NCI-H460 (cell line): ENCODE data around the gene KIAA0586. TPM values are rescaled to one million over a fixed set of nuclear protein-coding genes. Genes with fewer than 3 reads are reported as not detected.
"Not testable (repeated sequence)": the region's sequence is repeated elsewhere in the genome, so short reads cannot be mapped to it uniquely, and the experiment has no call there.

Experiments used
- DNase-seq: peaks from one replicate; pipeline ENCODE4 v3.0.0-alpha.2; 2016; ENCODE audit warnings: low read depth; ENCODE audit errors: extremely low read depth
- polyA plus RNA-seq: library from polyadenylated mRNA; depleted of rRNA; stranded (reverse); fragments of >200 nt; gene quantifications from 2 replicates; pipeline ENCODE4 v1.2.3, GENCODE V29; 2014; cell fraction: nucleus; rRNA removed
- total RNA-seq: library from RNA; depleted of rRNA; stranded (reverse); fragments of >200 nt; shearing (Covaris generic); gene quantifications from 2 replicates; pipeline ENCODE4 v1.2.3, GENCODE V29; 2014; rRNA removed

KIAA0586 gene
- 23.6 and 27.2 TPM in 2 replicates for total RNA-seq
- 18.0 and 19.6 TPM in 2 replicates for polyA plus RNA-seq

- DNase-seq: peak; percentile 99
Measured at GRCh38 chr14:58427281-58428117, at the start of gene KIAA0586, which contains the start of gene TIMM9. KIAA0586 (plus strand) TSS chr14:58427719; CDS start chr14:58428265, 546 bp downstream. TIMM9 (minus strand) TSS chr14:58427531; CDS start chr14:58411945, 15,586 bp downstream.

DNA sequence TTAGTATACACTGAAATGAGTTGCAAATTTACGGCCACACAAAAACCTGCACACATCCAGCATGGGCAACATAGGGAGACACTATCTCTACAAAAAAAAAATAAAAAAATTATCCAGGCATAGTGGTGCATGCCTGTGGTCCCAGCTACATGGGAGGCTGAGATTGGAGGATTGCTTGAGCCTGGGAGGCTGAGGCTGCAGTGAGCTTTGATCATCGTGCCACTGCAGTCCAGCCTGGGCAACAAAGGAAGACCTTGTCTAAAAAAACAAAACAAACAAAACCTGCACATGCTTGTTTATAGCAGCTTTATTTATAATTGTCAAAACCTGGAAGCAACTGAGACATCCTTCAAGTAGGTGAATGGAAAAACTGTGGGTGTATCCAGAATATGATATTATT, 36.7 kb upstream of the KIAA0586 start:
- no peak for DNase-seq

DNA sequence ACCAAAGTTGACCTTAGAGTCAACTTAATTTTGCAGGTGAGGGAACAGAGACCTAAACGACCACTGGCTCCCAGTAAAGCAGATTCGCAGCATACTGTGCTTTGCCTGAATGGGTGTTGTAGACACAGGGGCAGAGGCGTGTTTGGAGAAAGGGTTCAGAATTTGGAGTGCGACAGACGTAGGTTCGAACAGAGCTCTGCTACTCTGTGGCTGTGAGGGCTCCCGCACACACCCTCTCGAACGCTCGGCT, 32.0 kb upstream of the KIAA0586 start:
- no peak for DNase-seq

- peak; percentile 67 for DNase-seq
Measured at GRCh38 chr14:58395812-58396788, 31.4 kb upstream of the KIAA0586 start, which contains the start of gene TOMM20L. TOMM20L (plus strand) TSS chr14:58395930; CDS start chr14:58395958, 28 bp downstream.

GRCh38 chr14:58397156-58397555, 30.4 kb upstream of the KIAA0586 start:
- DNase-seq: no peak

DNA sequence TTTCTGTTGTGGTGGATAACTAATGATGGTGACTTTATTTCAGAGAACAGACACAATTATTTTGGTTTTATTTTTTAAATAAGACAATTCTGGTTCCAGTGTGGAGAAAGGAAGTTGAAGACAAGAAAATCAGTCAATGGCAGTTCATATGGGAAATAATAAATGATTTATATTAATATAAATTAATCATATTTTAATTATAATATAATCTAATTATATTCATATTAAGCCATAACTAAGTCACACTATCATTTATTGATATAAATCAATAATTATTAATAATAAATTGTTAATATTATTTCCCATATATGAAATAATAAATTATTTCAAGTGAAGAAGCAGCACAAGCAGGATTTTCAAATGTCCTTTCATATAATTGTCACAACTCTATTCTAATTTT, 29.0 kb upstream of the KIAA0586 start:
- DNase-seq: no peak

- no peak for DNase-seq
Measured at GRCh38 chr14:58398895-58399294, 28.6 kb upstream of the KIAA0586 start.

GRCh38 chr14:58401587-58401986, 25.9 kb upstream of the KIAA0586 start:
- no peak for DNase-seq

DNA sequence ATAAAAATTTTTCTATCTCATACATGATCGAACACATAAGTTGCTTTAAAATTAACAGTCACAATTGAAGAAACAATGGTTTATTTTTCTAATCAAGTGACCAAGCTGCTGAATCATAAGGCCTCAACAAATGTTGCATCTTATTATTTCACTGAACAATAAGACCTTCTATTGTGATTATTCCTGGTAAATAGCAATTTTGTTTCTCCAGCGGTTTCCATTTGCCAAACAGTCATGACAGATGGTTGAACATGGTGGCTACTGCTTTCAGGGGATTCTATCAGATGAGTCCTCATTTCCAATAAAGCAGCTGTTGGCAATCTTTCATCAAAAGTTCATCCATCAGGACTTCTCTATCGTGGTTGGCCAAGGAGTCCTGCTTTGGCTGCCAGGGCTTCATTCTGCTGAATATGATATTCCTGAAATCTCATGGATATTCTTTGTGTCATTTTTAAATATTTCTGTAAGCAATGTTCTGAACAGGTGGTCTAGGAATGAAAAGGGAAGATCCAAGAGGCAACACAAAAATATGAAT, 18.8 kb upstream of the KIAA0586 start:
- DNase-seq: no peak

GRCh38 chr14:58414845-58415244, 12.7 kb upstream of the KIAA0586 start:
- DNase-seq: no peak

GRCh38 chr14:58415636-58416547, 11.6 kb upstream of the KIAA0586 start:
- DNase-seq: no peak

DNA sequence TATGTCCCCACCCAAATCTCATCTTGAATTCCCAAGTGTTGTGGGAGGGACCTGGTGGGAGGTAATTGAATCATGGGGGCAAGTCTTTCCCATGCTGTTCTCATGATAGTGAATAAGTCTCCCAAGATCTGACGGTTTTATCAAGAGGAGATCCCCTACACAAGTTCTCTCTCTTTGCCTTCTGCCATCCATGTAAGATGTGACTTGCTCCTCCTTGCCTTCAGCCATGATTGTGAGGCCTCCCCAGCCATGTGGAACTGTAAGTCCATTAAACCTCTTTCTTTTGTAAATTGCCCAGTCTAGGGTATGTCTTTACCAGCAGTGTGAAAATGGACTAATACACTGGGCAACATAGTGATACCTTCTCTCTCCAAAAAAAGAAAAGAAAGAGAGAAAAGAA, 10.6 kb upstream of the KIAA0586 start:
- DNase-seq: not testable (repeated sequence)

GRCh38 chr14:58426670-58427280, 744 bp upstream of the KIAA0586 start:
- DNase-seq: no peak

GRCh38 chr14:58428118-58428683, 682 bp downstream of the KIAA0586 start:
- DNase-seq: peak; percentile 43

- peak; percentile 47 for DNase-seq
Measured at GRCh38 chr14:58430156-58430555, 2.6 kb downstream of the KIAA0586 start.

- no peak for DNase-seq
Measured at GRCh38 chr14:58439476-58439875, 12.0 kb downstream of the KIAA0586 start.

DNA sequence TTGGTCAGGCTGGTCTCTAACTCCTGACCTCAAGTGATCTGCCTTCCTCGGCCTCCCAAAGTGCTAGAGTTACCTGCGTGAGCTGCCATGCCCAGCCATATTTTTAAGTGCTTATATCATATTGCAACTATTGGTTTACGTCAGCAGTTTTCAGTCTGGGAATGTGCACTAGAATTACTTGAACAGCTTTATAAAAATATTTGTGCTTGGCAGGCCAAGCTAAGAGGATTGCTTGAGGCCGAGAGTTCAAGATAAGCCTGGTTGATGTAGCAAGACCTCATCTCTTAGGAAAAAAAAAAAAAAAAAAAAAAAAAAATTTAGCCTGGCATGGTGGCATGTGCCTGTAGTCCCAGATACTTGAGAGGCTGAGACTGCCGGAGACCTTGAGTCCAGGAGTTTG, 17.1 kb downstream of the KIAA0586 start:
- no peak for DNase-seq

GRCh38 chr14:58455593-58456265, 28.2 kb downstream of the KIAA0586 start:
- peak; percentile 38 for DNase-seq

DNA sequence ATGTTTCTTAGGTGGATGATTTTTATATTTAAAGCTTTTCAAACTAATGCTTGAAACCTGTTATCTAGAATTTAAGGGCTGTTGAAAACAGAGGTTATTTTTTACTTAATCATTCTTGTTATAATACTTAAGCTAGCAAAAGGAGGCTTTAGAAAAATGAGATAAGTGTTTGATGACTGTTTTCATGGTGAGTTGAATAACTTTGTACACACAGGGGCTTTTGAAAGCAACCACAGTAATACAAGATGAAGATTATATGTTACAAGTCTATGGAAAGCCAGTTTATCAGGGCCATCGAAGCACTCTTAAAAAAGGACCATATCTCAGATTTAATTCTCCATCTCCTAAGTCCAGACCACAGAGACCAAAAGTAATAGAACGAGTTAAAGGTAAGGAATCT, 33.3 kb downstream of the KIAA0586 start:
- no peak for DNase-seq
